Fibroblast of pulmonary artery (primary cell): Measurements from ENCODE around the gene SPAG8.
A peak's percentile ranks its signal among the peaks of the same experiment; 100 is the strongest.

Experiments
- DNase-seq: peaks from one replicate; pipeline ENCODE4 v3.0.0-alpha.2; 2010; ENCODE audit warnings: low read depth
- H3K4me3 ChIP-seq: replicated peaks from 2 replicates; pipeline ENCODE4 v1.5.1; 2011; ENCODE audit warnings: low read depth, mild to moderate bottlenecking, control low read depth, low read length, moderate library complexity
- TF ChIP-seq, protein P1 (sequence below): IDR thresholded peaks from 2 replicates; pipeline ENCODE4 v1.5.1; 2011; ENCODE audit warnings: mild to moderate bottlenecking, control low read depth, low read length, inconsistent platforms; ENCODE audit errors: missing control alignments

Gene SPAG8

DNA sequence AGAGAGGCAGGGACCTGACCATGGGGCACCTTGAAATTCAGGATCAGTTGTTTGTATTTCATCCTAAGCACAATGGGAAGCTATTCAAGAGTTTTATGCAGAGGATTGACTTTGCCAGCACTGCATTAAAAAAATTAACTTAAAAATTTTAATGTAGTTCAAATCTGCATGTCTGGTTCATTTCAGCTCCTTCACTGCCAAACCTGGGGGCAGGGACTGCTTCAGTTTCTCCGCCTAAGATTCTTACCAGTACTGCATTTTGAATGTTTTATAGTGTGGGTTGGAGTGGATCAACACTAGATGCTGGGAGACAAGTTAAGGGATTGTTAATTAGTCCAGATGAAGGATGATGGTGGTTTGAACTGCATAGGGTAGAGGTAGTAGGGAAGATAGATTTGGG is 42.3 kb downstream of the SPAG8 start:
- no peak overlapping the region for H3K4me3 ChIP-seq
- TF ChIP-seq, protein P1, sequence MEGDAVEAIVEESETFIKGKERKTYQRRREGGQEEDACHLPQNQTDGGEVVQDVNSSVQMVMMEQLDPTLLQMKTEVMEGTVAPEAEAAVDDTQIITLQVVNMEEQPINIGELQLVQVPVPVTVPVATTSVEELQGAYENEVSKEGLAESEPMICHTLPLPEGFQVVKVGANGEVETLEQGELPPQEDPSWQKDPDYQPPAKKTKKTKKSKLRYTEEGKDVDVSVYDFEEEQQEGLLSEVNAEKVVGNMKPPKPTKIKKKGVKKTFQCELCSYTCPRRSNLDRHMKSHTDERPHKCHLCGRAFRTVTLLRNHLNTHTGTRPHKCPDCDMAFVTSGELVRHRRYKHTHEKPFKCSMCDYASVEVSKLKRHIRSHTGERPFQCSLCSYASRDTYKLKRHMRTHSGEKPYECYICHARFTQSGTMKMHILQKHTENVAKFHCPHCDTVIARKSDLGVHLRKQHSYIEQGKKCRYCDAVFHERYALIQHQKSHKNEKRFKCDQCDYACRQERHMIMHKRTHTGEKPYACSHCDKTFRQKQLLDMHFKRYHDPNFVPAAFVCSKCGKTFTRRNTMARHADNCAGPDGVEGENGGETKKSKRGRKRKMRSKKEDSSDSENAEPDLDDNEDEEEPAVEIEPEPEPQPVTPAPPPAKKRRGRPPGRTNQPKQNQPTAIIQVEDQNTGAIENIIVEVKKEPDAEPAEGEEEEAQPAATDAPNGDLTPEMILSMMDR, result no peak
- no peak for DNase-seq

DNA sequence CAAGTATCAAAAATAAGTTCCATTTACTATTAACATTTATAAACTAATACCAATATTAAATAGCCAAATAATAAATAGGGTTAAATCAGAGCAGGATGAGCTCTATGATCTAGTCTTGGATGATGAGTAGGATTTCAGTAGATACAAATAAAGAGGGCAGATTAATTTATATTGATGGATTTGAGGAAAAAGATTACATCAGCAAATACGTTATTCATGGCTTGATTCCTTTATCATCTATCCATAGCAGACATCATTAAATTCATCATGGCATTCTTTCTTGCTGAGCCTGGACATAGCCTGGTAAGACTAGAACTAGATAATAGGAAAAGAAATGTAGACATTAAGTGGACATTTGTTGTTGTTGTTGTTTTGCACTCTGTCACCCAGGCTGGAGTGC is 44.6 kb downstream of the SPAG8 start:
- no peak overlapping the region for H3K4me3 ChIP-seq
- no peak for DNase-seq
- TF ChIP-seq, protein P1, result no peak

DNA sequence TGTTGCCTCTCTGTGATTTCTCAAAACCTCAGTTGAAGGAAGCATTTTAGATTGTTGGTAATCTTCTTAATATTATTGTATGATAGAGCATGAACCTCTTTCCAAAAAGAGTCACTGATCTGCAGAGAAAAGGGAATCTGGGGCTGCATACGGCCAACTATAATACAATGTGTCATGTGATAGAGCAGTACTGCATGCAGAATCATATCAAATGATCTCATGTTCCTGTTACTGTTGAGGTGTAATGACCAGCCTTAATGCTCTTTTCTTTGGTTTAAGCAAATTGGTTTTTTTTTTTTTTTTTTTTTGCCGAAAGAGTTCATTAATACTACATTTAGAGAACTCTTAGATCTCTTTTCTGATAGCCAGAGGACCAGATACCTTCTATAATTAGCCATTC is 45.1 kb downstream of the SPAG8 start:
- no peak overlapping the region for H3K4me3 ChIP-seq
- TF ChIP-seq, protein P1, result no peak
- DNase-seq, result no peak

DNA sequence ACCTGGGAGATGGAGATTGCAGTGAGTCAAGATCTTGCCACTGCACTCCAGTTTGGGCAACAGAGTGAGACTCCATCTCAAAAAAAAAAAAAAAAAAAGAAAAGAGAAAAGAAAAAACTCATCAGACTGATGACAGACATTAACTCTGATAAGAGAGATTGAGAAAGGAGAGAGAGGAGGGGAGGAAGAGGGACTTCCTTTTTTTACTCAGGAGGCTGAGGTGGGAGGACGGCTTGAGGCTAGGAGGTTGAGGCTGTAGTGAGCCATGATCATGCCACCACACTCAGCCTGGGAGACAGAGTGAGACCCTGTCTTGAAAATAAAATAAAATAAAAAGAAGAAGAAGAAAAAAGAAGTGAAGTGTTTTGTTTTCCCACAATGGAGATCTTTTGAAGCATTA is 48.3 kb downstream of the SPAG8 start:
- no peak for DNase-seq
- TF ChIP-seq, protein P1, result no peak
- H3K4me3 ChIP-seq, result no peak overlapping the region

DNA sequence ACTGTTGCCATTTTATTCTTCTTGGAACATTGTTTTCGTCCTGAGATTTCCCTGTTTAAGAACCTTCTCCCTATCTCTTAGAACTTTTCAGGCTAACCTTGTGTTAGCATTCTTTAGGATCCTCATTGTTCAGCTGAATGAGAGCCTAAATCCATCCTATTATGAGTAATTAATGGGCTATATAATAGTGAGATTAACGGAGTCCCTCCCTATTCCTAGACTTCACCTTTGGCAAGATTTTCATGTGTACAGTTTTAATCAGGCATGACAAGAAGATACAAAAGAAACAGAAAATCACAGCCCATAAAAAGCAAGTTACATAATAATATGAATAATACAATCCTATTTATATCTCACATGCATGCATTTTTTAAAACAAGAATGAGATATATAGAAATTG is 48.9 kb downstream of the SPAG8 start:
- no peak for DNase-seq
- TF ChIP-seq, protein P1, result no peak
- H3K4me3 ChIP-seq, result no peak overlapping the region

DNA sequence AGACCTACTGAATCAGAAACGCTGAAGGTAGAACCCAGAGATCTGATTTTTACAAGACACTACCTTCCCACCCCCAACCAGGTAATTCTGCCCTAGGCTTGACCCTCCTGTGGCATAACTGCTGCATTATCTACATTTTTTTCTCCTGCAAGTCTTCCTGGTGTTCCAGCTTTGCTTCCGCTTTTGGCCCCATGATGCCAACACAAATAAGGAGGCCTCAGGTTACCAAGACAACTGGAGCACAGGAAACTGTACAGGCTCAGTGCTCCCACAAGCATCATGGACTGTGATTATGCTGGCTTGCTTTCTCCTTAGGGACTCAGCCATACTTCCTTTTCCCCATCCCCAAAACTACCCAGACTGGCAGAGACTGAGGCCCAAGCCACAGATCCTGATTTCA is 51.4 kb downstream of the SPAG8 start:
- TF ChIP-seq, protein P1, result no peak
- DNase-seq, result peak; percentile 86
- no peak overlapping the region for H3K4me3 ChIP-seq

DNA sequence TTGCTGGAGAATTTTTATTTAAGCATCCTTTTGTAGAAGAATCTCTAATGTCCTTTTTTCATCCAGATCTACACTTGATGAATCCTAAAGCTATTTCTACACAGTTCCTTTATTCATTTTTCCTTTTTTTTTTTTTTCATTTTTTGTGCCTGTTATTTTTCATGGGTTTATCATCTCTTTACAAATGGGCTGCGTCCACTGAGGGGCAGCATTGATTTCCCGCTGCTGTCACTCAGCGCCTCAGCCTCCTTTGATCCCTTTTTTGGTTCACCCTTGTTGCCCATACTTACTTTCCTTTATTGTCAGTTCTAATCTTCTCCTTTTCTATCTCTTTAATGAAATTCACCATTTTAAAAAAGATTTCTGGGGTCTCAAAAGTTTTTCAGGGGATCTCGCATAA is 52.3 kb downstream of the SPAG8 start:
- no peak for DNase-seq
- H3K4me3 ChIP-seq, result no peak overlapping the region
- TF ChIP-seq, protein P1, result no peak
